AG09309 (cell line): ENCODE results near the gene FGF1.

Source experiments
- DNase-seq: peaks from one replicate; pipeline ENCODE4 v3.0.0-alpha.2; 2010; ENCODE audit warnings: low read depth
- H3K4me3 ChIP-seq: 2 replicates; pipeline ENCODE4 v1.5.1; 2011; ENCODE audit warnings: mild to moderate bottlenecking, low read depth, low read length, moderate library complexity; ENCODE audit not compliant: control insufficient read depth
- TF ChIP-seq, protein P1 (sequence below): IDR thresholded peaks from 2 replicates; pipeline ENCODE4 v1.5.1; 2011; ENCODE audit warnings: mild to moderate bottlenecking, low read depth, low read length, inconsistent platforms; ENCODE audit not compliant: insufficient read depth, control insufficient read depth; ENCODE audit errors: missing control alignments

FGF1 gene

DNA sequence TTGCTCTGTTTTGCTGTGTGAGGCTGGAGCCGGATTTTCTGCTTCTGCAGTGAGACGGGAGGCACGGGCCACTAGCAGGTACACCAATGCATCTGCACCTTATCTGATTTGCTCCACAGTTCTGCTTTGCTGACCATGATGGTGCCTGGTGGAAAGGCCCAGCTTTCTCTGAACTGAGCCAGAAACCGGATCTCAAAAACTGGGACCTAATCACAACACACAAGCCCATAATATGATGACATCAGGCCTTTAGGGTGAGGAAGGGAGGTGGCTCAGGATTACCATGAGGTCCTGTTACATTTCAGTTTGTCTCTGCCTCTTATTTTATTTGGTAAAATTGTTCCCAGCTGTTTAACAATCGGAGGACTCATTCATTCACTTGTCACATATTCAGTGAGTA is 49.8 kb downstream of the FGF1 start:
- TF ChIP-seq, protein P1, sequence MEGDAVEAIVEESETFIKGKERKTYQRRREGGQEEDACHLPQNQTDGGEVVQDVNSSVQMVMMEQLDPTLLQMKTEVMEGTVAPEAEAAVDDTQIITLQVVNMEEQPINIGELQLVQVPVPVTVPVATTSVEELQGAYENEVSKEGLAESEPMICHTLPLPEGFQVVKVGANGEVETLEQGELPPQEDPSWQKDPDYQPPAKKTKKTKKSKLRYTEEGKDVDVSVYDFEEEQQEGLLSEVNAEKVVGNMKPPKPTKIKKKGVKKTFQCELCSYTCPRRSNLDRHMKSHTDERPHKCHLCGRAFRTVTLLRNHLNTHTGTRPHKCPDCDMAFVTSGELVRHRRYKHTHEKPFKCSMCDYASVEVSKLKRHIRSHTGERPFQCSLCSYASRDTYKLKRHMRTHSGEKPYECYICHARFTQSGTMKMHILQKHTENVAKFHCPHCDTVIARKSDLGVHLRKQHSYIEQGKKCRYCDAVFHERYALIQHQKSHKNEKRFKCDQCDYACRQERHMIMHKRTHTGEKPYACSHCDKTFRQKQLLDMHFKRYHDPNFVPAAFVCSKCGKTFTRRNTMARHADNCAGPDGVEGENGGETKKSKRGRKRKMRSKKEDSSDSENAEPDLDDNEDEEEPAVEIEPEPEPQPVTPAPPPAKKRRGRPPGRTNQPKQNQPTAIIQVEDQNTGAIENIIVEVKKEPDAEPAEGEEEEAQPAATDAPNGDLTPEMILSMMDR: no peak
- DNase-seq: no peak
- H3K4me3 ChIP-seq: no peak overlapping the region

- TF ChIP-seq, protein P1: no peak
- DNase-seq: no peak
- no peak overlapping the region for H3K4me3 ChIP-seq
These were observed 51.5 kb downstream of the FGF1 start for GRCh38 chr5:142634216-142635011.

DNA sequence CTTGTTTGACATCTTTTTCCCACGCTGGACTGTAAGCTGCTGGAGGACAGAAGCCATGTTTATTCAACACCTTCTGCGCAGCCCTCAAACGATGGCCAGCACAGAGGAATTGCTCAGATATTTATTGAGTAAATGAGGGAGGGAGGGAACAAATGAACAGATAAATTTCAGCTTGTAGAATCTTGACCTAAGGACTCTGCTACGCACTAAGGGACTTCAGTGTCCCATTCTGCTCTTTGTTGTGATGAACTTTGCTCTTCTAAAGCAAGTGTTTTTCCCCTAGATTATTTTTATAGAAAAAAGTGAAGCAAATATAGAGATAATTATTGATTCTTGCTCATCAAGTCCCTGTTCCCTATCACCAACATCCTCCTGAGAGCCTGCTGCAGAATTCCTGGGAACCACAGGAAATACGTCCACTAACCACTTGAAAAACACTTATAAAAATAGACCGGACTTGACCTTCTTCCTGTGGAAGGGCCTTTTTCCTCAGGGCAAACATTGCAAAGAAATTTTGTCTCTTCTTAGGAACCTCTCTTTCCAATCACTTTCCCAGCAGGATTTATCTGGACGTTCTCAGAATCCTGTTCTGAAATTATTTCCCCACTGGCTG is 54.9 kb downstream of the FGF1 start:
- DNase-seq: no peak
- TF ChIP-seq, protein P1: no peak
- no peak overlapping the region for H3K4me3 ChIP-seq

DNA sequence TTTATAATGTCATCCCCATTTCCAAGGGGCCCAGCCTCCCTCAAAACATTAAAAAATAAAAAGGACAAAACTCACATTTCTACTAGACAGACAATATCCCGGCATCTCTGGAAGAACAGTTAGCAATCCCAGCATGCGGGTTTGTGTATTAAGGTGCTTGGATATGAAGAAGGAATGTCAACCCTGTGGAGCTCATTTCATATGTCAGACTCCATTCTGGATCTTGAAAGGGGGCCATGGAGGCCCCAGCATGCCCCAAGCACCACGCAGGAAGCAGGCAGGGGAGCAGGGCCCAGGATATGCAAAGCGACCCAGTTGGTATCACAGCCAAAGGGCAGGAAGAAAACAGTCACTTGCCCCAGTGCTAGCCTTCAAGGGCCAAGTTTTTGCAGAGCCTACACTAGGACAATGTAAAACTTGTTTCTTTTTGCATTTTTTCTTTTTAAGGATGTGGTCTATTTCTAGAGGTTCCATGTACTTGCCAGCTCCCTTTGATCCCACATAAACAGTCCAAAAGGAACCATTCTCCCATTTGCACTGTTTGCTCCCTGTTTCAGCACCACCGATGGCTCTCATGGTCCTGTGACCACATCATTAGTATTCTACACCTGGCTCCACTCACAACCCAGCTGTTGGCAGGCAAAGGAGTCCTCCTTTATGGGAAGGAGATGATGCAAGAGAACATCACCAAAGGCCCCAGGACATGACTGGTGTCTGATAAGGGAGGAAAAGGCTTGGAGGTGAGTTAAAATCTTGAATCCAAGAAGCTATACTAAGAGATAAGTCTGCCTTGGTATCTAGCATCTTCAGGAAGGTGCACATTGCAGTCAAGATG is 58.3 kb downstream of the FGF1 start:
- TF ChIP-seq, protein P1: no peak
- DNase-seq: no peak
- H3K4me3 ChIP-seq: no peak overlapping the region

DNA sequence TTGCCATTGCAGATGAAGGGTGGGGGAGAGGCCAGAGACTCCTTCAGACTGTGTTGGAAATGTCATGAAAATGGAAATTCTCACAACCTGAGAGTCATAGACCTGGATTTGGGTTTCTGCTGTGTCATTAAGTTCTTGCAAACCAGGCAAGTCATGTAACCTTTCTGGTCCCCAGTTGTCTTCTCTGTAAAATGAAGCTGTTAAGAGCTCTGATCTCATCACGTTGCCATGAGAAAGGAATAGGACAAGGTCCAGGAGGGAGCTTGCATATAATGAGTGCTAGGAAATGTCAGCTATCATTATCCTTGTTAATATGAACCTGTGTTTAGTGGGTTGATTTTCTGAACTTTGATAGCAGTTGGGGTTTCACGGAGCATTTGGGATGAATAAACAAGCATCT is 59.1 kb downstream of the FGF1 start:
- DNase-seq: no peak
- TF ChIP-seq, protein P1: no peak
- no peak overlapping the region for H3K4me3 ChIP-seq

GRCh38 chr5:142626099-142626498 is 59.8 kb downstream of the FGF1 start:
- no peak overlapping the region for H3K4me3 ChIP-seq
- DNase-seq: no peak

More at GRCh38 chr5:142626099-142626498, 59.8 kb downstream of the FGF1 start:
- TF ChIP-seq, protein P1: no peak
